Left renal pelvis (tissue), 4 donors: ENCODE measurements around the gene UNC5C. TPM values are rescaled to one million over a fixed set of nuclear protein-coding genes. Genes with fewer than 3 reads are reported as not detected.
"Not testable (repeated sequence)": the region's sequence is repeated elsewhere in the genome, so short reads cannot be mapped to it uniquely, and the experiment has no call there.

Source experiments
- DNase-seq, 4 donors: peaks; one replicate each; pipeline ENCODE4 v3.0.0-alpha.2; 2013; ENCODE audit warnings: low read depth in 4 of 4, low spot score in 3 of 4
- polyA plus RNA-seq, 4 donors: library from polyadenylated mRNA; unstranded; fragments of 120-200 nt; gene quantifications; one replicate each; pipeline ENCODE4 v1.2.1, GENCODE V29; 2013; ENCODE audit not compliant: insufficient read length in 4 of 4

Gene UNC5C
- polyA plus RNA-seq, 4 donors, result 20.8 to 39.8 (median 37.4) TPM

GRCh38 chr4:95190751-95191436 lies 357.9 kb downstream of the UNC5C start:
- DNase-seq, result peak in 2 of 4 donors; percentile 21 to 23

- DNase-seq, result no peak
Measured at GRCh38 chr4:95188701-95189370, 359.9 kb downstream of the UNC5C start.

- no peak for DNase-seq
Measured at GRCh38 chr4:95186666-95187065, 362.1 kb downstream of the UNC5C start.

DNA sequence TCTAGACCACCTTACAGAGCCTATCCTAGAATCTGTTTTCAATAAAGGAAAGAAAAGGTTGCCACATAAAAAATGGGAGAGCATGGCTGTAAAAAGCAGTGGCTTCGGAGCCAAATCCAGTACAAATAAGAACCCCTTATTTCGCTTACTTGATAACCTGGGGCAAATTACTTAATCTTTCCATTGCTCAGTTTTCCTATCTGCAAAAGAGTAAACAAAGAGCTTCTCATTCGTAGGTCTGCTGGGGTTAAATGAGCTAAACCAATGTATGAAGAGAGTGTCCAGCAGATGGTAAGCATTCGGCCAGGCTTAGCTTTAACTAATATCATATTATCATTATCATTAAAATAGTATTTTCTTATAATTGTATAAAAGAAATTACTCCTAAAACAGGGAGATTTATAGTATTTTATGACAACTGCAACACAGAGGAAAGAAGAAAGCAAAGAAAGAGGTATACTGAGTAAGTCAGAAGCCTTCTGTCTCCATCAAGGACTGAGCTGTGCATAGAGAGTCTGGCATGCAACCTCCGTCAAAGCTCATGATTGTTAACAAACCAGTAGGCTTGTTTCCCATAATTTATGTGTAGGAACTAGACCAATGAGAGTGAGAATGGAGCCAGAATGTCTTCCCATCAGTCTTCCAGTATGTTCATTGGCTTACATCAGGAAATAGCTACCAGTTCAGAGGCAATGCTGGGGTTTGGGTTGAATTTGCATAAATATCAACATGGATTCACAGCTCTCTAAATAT lies 364.9 kb downstream of the UNC5C start:
- no peak for DNase-seq

DNA sequence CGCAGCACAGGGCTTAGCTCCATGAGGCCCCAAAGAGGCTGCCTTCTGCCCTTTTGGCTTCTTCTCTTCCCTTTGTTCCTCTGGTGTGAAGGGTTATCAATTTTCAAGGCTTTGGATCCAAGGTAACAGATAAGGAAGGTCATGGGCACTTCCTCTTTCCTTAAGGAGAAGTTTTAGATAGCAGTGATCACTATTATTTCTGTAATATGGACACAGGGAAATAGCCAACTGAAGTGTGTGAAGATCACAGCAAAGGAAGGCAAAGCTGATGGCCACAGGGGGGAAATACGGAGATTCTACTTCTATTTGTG lies 366.8 kb downstream of the UNC5C start:
- no peak for DNase-seq

- no peak for DNase-seq
Measured at GRCh38 chr4:95181243-95181995, 367.4 kb downstream of the UNC5C start.

DNA sequence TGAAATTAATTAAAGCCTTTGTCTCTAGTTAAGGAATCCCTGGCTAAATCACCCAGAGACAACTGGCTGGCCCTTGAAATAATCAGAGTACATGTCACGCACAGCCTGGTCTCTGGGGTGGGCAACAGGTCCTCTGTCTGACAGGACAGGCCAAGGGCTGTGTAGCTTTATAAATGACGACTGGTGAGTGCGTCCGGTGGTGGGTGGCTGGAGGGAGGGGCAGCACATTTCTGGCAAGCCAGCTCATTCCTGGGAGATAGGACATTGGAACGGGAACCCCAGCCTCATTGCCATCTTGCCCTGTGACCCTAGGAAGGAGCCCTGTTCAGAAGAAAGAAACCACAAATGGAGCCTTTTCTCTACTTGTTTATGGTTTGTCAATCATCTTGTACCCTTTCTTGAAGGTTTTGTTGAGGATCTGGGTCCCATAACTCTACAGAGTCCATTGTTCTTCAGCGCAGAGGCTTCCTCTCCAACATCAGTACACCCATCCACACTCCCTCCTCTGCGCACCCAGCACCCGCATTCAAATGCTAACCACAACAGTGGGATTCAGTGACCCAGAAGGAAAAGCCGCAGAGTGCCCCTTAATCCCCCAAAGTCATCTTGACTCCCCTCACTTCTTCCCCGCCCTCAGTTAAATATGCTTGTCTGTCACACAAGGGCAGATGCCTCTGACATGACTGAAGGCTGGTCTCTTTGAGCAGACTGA lies 368.1 kb downstream of the UNC5C start:
- no peak for DNase-seq

DNA sequence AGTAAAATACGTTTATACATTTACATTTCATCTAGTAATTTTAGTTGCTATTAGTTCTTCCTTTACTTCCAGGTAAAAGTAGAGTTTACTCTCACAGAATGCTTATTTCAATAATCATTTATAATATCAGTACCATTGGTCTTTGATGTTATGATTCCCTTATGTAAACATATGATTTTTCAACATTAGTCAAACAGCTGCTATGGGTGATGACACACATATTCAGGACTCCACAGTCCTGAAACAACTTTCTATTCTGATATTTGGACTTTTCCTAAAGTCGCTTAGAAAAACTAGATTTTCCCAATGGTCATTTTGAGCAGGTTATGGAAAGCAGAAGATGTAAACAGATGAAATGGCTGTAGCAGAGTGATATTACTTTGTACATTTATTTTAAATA lies 369.8 kb downstream of the UNC5C start:
- DNase-seq, result no peak

GRCh38 chr4:95171377-95171776 lies 377.4 kb downstream of the UNC5C start:
- not testable (repeated sequence) for DNase-seq

DNA sequence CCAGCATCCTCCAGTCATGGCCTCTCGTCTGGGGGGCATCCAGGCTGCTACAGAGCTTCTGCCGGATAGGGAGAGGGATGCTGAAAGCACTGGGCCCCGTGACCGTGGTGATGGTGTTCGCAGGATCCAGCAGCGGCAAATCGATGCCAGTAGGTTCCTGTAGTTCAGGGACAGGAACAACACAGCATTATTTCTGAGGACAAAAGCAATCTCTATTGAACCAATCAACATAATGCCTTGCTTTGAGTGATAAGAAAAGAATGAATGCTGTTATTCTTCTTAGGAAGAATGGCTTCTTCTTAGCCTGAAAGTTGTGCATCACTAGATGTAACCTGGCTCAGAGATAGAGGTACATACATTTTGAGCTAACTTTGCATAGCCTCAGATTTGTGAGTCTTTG lies 378.6 kb downstream of the UNC5C start:
- no peak for DNase-seq

DNA sequence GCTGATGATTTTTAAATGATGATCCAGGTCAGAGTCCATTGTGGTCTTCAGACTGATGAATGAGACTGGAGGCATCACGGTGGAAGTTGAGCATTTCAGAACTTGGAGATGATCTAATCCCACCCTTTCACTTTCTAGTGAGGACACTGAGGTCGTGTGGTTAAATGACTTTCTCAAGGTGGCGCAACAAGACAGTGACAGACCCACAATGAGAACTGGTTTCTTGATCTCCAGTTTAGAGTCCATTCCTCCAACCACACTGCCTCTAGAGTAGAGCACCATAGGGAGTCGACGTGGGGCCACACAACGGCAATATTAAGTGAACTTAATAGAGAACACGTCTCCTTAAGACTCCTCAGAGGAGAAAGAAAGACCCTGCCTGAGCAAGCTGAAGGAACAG lies 381.0 kb downstream of the UNC5C start:
- DNase-seq, result no peak

GRCh38 chr4:95165926-95166524 lies 382.7 kb downstream of the UNC5C start:
- DNase-seq, result peak; percentile 50 to 67 (median 53)

- no peak for DNase-seq
Measured at GRCh38 chr4:95162867-95163266, 385.9 kb downstream of the UNC5C start.

DNA sequence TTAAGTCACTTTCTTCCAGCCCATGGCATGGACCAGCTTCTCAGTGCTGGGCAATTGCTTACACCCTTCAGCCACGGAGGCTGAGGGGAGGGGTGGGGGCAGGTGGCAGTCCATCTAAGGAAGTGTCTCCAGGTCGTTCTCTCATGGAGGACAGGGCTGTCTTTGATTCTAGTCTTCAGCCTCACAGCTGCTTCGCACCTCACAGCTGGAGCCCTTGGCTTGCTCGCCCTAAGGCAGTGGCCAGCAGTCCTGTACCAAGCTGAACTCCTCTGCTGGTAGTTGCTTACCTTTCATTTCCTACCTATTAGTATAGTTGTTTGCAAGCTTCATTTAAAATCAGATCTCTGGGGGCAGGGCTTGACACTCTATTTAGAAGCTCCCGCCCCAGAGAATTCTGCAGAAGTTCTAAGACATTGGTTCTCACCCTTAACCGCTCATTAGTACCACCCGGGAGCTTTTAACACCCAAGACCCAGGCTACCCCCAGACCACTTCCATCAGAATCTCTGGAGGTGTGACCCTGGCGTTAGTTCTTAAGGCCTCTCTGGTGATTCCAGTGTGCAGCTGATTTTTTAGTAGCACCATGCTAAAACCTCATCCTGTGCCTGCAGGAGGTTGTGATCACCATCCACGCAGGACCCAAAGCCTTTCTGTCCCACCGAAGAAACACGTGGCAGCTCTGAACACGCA lies 386.8 kb downstream of the UNC5C start:
- no peak for DNase-seq

GRCh38 chr4:95159384-95159783 lies 389.4 kb downstream of the UNC5C start:
- no peak for DNase-seq

DNA sequence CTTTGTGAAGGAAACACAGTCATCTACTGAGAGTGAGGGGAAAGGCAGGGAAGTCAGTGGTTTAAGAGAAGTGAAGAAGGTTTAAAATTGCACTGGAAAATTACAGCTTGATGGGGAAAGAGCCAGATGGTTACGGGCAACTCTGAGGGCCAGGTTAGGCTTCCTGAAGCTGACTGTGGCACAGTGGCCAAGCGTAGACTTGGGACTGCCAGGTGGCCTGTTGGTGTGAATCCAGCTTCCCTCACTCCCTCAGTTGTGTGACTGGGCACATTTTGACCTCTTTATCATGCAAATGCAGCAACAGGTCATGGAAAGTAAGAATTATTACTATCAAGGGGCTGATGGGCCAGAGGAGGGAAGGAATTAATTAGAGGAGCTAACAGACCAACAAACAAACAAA lies 390.1 kb downstream of the UNC5C start:
- no peak for DNase-seq

- DNase-seq, result no peak
Measured at GRCh38 chr4:95158045-95158444, 390.7 kb downstream of the UNC5C start.

- no peak for DNase-seq
Measured at GRCh38 chr4:95157596-95157995, 391.2 kb downstream of the UNC5C start.

- DNase-seq, result no peak
Measured at GRCh38 chr4:95156452-95156765, 392.4 kb downstream of the UNC5C start.
